ENCODE measurements around the gene COMT.
"Not testable (repeated sequence)": the region's sequence is repeated elsewhere in the genome, so short reads cannot be mapped to it uniquely, and the experiment has no call there.

The COMT gene

DNA sequence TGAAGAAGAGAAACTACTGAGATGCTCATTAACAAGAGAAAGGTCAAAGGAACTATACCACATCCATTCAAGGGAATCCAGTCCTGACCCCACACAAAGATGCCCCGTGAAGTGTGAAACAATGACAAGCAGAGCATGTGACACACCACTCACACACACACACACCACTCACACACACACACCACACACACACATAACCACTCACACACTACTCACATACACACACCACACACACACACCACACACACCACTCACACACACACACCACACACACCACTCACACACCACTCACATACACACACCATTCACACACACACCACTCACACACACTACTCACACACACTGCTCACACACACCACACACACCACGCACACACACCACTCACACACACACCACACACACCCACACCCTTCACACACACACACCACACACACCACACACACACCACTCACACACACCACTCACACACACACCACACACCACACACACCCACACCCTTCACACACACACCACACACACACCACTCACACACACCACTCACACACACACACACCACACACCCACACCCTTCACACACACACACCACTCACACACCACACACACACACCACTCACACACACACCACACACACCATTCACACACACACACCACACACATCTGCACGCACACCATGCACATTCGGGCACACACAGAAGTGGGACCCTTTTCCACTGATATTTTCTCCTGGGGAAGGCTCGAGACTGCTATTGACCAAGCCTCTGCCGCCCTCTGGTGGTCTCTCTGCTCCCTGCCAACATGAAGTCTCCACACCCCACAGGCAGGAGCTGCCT is 32.0 kb upstream of the COMT start:
- no peak for FAIRE-seq

GRCh38 chr22:19910180-19910744 is 31.3 kb upstream of the COMT start:
- no peak for FAIRE-seq

DNA sequence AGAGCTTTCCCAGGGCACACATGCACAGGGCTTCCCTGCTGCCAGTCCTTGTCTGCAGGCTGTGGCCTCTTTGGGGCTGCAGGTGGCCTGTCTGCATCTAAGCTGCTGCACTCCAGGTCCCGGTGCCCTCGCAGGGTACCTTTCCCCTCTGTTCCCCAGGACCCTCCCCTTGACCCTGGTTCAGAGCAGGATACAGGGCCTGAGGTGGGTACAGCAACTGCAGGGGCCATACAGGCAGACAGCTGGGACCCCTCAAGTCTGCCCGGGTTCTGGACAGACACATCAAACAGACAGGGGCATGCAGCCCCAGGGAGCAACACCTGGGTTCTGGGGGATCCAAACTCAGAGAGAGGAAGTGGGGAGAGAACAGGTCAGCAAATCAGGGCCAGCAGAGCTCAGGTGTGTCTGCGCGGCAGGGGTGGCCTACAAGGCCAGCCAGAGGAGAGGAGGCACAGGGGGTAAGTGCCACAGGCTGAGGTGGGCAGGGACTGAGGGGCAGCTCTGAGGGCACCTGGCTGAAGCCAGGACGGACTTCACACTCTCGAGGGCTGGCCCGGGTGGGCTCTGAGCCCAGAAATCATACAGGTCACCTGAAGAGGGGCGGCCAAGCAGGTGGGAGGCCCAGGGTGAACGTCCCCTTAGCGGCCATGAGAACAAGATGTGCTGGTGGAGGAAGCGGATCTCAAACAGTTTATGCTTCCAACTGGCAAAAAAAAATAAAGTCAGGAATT is 29.9 kb upstream of the COMT start:
- FAIRE-seq: no peak

DNA sequence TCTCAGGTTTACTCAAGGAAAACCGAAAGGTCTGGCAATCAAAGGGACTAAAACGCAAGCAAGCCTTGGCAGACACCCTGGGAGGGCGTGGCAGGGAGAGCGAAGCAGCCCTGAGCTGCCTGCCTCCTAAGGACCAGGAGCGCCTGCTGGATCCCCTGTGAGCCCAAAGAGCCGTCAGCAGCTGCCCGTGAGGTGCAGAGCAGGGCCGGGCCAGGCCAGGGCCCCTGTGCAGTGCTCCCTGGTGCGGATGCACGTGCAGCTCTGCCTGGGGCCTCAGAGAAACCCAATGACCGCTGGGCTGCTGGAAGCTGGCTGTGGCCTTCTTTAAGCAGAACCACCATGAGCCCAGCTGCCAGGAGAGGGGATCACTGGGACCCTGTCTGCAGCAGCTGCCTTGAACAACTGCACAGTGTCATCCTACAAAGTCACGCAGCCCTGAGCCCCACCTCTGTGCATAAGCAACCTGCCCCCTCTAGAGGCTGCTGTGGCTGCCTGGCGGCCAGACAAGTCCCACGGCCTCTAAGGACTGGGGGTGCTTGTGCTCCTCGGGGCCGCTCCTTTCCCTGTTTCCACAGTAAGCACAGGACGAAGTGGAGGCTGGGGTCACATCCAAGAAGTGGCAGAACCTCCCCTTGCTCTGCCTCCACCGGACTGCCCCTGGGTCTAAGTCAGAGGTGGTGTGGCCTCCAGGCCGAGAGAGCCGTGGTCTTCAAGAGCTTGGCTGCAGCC is 29.1 kb upstream of the COMT start:
- no peak for FAIRE-seq

DNA sequence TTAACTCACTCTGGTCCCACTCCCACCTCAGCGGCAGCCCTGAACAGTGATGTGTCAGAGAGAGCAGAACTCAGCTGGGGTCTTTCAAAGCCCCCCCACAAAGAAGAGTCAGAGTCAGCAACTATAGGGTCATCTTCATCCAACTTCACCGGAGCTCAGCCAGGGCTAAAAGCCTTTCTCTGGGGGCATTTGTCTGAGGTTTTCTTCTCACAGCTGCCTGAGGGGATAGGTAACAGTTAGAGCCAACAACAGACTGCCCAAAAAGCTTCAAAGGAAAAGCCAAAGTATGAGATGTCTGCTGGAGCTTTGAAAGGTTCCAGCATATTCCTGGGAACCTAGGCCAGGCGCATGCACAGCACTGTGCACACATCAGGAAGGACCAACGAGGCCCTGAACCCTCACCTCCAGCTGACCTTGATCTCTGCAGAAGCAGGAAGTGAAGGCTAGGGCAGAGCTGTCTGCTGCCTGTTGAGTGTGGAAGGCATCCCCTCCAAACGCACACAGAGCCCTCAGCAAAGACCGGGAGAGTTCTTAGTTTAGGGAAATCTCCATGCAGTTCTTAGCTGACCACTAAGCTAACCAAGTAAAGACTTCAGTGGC is 28.1 kb upstream of the COMT start:
- FAIRE-seq: no peak

GRCh38 chr22:19914201-19914943 is 27.2 kb upstream of the COMT start:
- no peak for FAIRE-seq

- FAIRE-seq: no peak
Measured at GRCh38 chr22:19915287-19915954, 26.2 kb upstream of the COMT start.

DNA sequence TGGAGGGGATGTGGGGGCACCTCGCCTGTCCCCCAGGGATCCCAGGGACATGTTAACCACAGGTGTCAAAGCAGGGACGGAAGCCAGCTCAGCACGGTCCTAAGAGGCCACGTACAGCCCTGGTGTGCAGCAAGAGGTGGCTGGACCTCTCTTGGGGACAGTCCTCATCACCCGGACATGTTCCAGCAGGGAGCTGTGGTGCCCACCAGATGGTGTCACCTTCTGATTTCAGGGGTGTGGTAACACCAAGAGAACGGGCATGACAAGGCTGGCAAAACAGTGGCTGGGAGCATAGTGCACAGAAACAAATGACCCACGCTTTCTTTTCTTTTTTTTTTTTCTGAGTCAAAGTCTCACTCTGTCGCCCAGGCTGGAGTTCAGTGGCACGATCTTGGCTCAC is 25.6 kb upstream of the COMT start:
- FAIRE-seq: no peak

DNA sequence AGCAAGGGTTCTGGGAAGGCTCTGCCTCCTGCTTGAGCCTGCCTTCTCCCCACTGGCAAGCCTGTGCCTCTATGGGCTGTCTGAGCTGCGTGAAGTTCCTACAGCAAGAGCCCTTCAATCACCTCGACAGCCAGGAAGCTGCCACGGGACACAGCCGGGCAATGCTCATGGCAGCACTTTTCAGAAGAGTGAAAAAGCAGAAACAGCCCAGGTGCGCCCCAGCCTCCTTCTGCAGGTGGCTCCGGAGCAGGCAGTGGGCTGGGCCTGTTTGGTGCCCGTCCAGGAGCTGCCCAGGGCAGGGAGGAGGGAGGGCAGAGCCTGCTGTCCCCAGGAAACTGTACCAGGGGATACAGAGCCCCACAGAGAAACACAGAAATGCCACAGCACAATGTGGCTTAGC is 24.6 kb upstream of the COMT start:
- no peak for FAIRE-seq

- no peak for FAIRE-seq
Measured at GRCh38 chr22:19917389-19918138, 24.0 kb upstream of the COMT start.

GRCh38 chr22:19918332-19919106 is 23.1 kb upstream of the COMT start:
- no peak for FAIRE-seq

GRCh38 chr22:19919701-19920363 is 21.7 kb upstream of the COMT start:
- FAIRE-seq: no peak

DNA sequence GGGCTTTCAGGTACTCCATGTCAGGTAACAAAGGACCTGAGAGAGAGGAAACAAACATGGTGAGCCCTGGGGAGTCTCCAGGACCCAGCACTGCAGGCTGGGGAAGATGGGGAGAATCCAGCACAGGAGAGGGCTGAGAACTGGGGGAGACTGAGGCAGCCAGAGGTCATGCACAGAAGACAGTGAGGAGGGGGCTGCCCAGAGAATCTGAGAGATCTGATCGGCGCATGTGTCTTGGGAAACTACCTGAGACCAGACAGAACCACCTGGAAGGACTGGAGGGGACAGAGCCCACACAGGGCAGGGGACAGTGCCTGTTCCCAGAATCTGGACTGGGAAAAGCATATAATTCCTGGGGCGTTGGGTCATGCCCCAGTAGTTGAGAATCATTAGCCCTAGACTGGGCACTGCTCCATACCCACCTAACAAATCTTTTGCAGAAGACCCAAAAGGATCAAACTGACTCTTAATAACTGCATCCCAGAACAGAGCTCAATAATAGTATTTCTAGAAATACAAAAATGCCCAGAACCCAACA is 20.0 kb upstream of the COMT start:
- FAIRE-seq: no peak

DNA sequence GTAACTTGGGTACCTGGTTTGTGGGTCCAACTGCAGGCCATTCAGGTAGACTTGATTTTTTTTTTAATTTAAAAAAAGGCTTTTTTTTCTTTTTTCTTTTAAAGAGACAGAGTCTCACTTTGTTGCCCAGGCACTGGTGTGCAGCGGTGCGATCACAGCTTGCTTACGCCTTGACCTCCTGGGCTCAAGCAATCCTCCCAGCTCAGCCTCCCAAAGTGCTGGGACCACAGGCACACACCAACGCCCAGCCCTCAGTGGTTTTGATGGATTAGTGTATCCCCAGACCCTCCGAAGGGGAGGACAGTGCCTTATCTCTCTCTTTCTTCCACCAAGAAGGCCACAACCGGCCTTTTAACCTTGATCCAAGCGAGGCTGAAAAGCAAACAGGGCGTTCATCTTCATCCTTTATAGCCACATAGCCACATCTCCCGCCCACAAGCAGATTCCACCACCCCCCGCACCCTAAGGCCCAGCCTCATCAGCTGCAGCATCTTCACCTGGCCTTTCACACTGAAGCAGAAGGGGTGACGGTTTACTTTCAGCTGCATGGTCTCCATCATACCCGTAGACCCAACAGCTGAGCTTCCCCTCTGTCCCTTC is 17.6 kb upstream of the COMT start:
- no peak for FAIRE-seq

- FAIRE-seq: not testable (repeated sequence)
Measured at GRCh38 chr22:19926028-19926427, 15.5 kb upstream of the COMT start.

- no peak for FAIRE-seq
Measured at GRCh38 chr22:19927696-19928095, 13.9 kb upstream of the COMT start.

DNA sequence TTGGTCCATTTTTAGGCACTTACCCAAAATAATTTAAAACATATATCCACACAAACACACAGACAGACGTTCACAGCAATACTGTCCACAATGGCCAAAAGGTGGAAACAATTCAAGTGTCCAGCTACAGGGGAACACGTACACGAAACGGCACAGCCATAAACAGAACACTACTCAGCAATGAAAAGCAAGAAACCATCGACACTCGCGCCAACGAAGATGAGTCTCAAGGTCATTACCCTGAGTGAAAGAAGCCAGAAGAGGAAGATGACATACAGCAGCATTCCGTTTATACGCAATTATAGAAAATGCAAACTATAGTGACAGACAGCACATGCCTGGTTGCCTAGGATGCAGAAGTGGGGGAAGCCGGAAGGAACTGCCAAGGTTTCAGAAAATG is 13.4 kb upstream of the COMT start:
- FAIRE-seq: no peak
